HG03280 (cell line): ENCODE measurements around the gene RHBDD3.
"Not testable (repeated sequence)": the region's sequence is repeated elsewhere in the genome, so short reads cannot be mapped to it uniquely, and the experiment has no call there.

Source experiments
- ATAC-seq: cut with Tn5 transposase; IDR thresholded peaks from one replicate; pipeline ENCODE4 v1.9.1; 2021; ENCODE audit warnings: mild to moderate bottlenecking, moderate library complexity; ENCODE audit not compliant: unreplicated experiment

The RHBDD3 gene

DNA sequence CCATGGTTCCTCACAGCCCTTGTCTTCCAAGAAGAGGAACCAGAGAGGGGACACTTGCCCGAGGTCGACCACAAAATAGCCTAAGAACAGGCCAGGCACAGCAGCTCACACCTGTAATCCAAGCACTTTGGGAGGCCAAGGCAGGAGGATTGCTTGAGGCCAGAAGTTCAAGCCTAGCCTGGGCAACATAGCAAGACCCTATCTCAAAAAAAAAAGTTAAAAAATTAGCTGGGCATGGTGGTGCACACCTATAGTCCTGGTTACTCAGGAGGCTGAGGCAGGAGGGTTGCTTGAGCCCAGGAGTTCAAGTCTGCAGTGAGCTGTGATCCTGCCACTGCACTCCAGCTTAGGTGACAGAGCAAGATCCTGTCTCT is 48.4 kb downstream of the RHBDD3 start:
- ATAC-seq: not testable (repeated sequence)

DNA sequence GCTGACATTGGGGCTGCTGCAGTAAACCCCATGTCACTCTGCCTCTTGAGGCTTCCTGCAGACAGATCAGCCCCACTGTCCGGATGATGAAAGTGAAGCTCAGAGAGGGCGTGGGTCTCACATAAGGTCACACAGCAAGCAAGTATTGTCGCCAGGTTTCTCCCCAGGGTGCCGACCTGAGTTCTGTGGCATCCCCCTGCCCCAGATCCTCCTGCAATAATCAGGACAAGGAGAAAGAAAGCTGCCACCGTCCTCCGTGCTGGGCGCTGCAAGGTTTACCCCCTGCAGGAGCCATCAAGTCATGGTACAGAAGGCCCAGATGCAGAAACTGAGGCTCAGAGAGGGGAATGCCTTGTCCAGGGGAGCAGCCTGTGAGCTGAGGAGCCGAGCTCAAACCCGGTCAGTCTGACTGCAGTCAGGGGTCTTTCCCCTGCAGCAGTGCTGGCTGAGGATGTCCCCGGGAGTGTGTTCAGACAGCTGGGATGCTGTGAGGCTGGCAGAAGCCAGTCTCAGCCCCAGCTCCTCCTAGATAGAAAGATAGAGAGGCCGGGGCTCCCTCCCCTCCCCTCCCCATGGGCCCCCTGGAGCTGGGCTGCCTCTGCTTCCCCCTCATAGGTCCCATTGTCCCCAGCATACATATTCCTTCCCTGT is 48.9 kb downstream of the RHBDD3 start:
- no peak for ATAC-seq

DNA sequence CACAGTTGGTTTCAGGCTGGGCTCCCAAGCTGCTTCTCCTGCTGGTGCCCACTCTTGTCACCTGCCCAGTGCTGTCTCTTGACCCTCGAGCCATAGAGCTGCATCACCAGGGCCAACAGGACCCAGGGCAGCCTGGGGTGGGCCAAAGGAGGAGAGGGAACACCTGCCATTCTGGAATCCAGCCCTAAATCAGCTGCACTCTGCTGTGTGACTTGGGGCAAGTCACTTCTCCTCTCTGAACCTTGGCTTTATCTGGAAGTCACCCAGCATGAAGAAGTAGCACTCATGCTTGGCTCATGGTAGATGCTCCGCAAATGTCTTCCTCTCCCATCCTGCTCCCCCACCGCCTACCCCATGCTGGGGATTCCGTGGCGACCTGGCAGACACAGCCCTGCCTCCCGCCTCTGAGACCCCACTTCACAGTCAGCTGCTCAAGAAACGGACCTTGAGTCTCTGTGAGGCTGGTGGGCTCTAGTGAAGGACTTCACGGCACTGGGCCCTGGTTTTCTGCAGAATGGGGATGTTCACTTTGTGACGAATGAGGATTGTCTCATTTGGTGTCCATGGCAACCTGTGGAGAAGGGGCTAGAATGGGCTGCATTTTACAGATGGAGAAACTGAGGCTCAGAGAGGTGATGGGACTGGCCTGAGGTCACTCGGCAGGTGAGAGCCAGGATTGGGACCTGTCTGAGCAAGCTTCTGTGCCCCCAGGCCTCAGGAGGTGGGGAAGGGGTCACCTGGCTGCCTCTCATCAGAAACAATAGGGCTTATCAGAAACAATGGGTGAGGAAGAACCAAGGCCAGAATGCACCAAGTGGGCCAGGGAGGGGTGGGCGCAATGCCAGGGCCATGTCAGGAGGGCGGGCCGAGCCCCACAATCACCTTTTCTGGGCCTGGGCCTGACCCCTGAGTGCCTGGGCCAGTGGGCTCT is 49.7 kb downstream of the RHBDD3 start:
- no peak for ATAC-seq

DNA sequence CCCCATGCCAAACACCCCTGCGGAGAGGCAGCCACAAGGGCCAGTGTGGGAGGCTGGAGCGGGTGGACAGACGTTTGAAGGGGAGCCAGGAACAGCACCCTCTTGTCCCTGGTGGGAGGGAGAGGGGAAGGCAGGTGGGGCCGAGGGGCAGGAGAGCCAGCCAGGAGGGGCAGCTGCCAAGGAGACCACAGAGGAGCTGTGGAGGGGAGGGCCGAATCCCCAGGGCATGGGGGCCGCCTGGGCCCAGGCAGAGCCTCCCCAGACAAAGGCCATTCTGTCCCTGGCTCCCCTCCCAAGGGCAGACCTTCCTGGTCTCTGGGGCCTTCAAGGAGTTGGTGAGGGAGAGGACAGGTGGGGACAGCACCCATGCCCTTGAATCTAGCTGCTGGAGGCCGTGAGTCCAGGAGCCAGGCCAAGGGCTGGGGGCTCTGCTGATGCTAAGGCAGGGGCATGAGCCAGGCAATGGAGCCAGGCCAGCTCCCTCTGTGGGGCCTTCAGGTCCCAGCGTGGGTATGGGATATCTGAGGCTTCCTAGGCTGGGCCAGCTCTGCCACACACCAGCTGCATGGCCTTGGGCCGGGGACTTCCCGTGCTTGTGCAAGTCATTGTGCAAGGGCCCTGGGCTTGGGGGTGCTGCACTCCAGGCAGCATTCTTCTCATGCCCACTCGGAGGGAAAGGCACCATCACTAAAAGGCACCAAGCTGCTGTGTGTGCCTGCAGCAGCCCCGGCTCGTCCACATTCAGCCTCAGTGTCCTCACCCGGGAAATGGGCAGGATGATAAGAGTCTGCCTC is 50.7 kb downstream of the RHBDD3 start:
- no peak for ATAC-seq

DNA sequence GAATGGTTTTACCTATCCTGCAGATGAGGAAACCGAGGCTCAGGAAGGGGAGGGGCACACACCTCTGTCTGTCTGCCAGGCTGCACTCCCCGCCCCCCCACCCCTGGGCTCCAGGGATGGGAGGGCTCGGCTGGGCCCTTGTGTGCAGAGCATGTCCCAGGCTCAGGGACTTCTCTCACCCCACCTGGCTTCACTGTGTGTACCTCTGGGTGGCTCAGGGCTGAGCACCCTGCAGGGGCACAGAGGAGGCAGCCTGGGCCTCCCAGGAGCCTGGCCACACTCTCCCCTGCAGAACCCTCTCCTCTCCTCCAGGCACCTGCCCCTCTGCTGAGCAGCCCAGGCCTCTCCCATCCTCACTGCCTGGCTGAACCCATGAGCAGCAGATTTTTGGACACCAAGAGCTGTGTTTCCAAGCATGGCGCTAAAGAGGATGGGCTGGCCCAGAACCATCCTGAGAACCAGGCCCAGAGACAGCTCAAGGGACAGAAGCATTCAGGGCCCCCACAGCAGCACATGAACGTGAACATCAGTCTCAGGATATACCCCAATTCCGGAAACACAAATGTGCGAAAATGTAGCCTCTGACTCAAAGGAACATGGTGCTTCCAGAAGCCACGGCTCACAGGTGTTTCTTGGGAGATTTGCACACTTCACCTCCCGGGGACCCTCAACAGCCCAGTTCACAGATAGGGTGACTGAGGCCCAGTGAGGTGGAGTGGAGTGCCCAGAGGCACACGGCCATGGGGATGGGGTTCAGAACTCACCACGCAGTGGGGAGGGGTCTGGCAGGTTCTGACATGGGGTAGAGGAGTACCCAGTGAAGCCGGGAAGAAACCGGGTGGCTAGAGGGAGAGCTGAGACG is 51.5 kb downstream of the RHBDD3 start:
- ATAC-seq: no peak

DNA sequence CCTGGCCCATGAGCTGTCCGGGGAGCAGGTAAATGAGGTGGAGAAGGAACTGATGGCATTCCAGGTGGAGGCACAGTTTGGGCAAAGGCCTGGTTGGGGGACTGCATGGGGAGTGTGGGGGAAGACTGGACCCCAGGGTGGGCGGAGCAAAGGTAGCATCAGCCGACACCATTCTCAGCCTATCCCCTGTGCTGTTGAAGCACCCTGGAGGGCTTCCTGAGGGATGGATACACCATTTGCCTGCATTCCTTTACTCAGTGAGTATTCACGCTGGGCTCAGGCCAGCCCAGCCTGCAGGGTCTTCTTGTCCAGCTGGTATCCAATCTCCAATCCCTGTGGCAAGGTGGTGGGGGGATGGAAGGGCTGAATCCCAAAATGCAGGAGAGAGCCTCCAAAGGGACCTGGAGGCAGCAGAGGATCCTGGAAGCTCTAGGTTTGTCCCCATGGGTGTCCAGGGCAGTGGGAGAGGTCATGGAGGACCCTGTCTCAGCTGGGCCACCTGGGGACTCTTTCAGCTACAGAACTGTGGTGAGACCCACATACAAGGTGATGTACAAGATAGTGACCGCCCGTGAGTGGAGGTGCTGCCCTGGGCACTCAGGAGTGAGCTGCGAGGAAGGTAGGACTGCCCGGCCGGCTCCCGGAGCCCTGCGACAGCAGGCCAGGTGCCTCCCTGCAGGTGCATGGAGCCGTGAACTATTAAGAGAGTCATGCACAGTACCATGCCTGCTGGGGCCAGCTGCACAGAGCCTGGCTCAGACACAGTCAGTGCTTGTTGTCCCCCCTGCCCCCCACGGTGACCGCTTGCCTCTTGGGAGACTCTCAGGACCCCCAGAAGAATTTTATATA is 52.5 kb downstream of the RHBDD3 start:
- no peak for ATAC-seq

DNA sequence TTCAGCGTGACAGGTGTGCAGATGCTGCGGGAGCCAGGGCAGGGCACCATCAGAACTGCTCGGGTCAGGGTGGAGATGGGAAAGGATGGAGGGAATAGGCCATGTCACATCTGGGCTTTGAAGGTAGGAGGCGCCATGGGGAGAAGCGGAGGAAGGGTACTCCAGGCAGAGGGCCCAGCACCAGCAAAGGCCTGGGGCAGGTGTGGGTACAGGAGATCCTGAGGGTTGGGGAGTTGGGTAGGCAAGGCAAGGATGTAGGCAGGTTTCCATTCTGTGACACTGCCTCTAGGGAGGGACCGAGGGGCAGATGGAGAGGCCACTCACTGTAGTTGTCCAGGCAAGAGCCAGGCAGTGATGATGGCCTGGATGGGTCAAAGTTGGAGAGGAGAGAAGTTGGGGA is 53.5 kb downstream of the RHBDD3 start:
- no peak for ATAC-seq

DNA sequence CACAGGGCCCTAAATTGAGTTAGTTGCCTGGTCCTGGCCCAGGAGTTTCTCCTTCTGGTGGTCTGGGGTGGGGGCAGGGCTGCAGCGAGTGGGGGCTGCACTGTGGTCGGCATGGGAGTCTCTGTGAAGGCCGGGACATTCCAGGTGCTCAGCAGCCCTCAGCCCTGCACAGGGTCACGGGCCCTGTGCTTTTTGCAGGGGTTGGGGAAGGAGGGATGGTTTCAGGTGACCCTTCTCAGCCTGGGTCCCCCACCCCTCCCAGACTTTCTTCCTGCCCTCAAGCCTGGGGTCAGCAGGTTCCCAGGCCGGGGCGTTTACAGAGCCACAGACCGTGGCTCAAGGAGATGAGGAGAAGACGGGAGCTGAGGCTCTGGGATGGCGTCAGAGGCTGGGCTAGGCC is 54.3 kb downstream of the RHBDD3 start:
- ATAC-seq: no peak

DNA sequence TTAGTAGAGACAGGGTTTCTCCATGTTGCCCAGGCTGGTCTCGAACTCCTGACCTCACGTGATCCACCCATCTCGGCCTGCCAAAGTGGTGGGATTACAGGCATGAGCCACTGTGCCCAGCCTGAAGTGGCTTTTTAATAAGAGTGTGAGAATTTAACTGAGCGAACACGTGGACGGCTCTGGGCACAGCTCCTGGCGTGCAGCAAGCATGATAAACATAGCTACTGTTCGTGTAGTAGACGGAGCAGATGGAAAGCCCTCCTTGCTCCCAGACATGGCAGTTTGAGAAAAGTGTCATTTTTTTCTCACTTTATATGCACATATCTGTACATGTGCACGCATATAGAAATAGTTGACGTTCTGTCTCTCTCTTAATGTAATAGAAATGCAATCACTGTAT is 55.0 kb downstream of the RHBDD3 start:
- ATAC-seq: no peak

DNA sequence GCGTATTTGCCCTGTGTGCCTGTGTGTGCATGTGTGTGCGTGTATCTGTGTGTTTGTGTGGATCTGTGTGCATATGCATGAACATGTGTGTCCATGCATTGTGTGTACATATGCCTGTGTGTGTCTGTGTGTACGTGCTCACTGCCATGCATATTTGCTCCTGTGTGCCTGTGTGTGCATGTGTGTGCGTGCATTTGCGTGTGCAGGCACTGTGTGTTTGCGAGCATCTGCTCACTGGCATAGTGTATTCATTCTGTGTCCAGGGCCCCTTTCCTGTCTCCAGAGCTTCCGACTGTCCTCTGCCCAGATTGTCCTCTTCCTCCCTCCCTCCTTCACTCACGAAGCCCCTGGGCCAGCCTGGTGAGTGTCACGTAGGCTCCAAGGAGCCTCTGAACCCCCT is 56.3 kb downstream of the RHBDD3 start:
- no peak for ATAC-seq

DNA sequence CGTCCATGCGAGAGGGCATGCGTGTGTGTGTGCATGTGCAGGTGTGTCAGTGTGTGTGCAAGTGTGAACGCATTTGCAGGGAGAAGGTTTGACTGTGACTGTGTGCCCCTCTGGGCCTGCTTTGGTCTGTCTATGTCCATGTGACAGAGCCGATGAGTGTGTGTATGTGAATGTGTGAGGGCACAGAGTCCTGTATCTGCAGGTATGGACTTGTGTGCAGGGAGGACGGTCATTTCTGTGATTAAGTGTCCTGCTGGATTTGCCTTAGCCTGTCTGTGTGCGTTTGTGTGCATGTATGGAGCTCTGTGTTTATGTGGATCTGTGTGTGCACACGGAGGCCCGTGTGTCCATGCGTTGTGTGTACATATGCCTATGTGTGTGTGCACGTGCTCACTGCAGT is 56.7 kb downstream of the RHBDD3 start:
- no peak for ATAC-seq
